Retinal pigment epithelial cell (primary cell): ENCODE results near the gene ZFP36.
"Not testable (repeated sequence)": the region's sequence is repeated elsewhere in the genome, so short reads cannot be mapped to it uniquely, and the experiment has no call there.

Experiments
- DNase-seq: peaks from one replicate; pipeline ENCODE4 v3.0.0-alpha.2; 2010; ENCODE audit warnings: low read depth
- H3K4me3 ChIP-seq: 2 replicates; pipeline ENCODE4 v1.5.1; 2011; ENCODE audit warnings: mild to moderate bottlenecking, low read length, control low read depth, moderate library complexity
- CTCF ChIP-seq: conservative IDR thresholded peaks from 2 replicates; pipeline ENCODE4 v1.5.1; 2011; ENCODE audit warnings: low read depth, low read length, control low read depth, inconsistent platforms

ZFP36 gene

GRCh38 chr19:39444598-39445195 is 38.0 kb downstream of the ZFP36 start:
- TF ChIP-seq CTCF: no peak
- DNase-seq: no peak
- H3K4me3 ChIP-seq: peak overlapping the region; percentile 97

GRCh38 chr19:39445196-39446111 is 38.8 kb downstream of the ZFP36 start, which contains the start of gene SUPT5H:
Gene SUPT5H, plus strand, starts transcription at chr19:39445582. Its CDS starts 309 bp downstream, at chr19:39445891.
- TF ChIP-seq CTCF: no peak
- DNase-seq: peak; percentile 93
- H3K4me3 ChIP-seq: peak within 1 kb of the TSS; percentile 97

GRCh38 chr19:39446365-39447084 is 39.9 kb downstream of the ZFP36 start:
- DNase-seq: no peak
- H3K4me3 ChIP-seq: peak overlapping the region; percentile 97
- no peak for TF ChIP-seq CTCF

GRCh38 chr19:39448271-39448670 is 41.6 kb downstream of the ZFP36 start:
- no peak for DNase-seq
- TF ChIP-seq CTCF: no peak
- no peak overlapping the region for H3K4me3 ChIP-seq

- DNase-seq: no peak
- TF ChIP-seq CTCF: no peak
These were observed 42.6 kb downstream of the ZFP36 start for GRCh38 chr19:39449116-39449797.

GRCh38 chr19:39451257-39451656 is 44.6 kb downstream of the ZFP36 start:
- not testable (repeated sequence) for H3K4me3 ChIP-seq, DNase-seq

More at GRCh38 chr19:39449116-39449797, 42.6 kb downstream of the ZFP36 start:
- H3K4me3 ChIP-seq: no peak overlapping the region
